HG03066 (cell line): ENCODE measurements around the gene HDAC11.
"Not testable (repeated sequence)": the region's sequence is repeated elsewhere in the genome, so short reads cannot be mapped to it uniquely, and the experiment has no call there.

Experiments
- ATAC-seq: cut with Tn5 transposase; IDR thresholded peaks from one replicate; pipeline ENCODE4 v1.9.1; 2021; ENCODE audit warnings: low read depth; ENCODE audit not compliant: unreplicated experiment

HDAC11 gene

DNA sequence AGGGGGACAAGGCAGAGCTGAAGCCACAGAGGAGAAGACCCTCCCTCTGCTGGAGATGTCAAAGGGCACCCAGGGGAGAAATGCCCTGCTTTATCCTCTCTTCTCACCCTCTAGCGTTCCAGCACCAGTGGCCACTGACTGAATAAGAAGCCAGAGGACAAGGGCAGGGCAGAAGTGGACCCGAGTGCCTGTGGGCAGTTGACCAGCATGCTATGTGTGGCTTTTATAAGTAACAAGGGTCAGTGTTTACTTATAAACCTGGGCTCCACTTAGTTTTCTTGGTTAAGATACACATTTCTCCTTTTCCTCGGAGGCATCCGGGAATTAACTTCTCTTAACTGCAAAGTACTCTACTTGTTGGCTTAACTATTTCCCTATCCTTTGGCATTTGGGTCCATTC lies 13.3 kb upstream of the HDAC11 start:
- ATAC-seq = no peak

- no peak for ATAC-seq
Measured at GRCh38 chr3:13470894-13471574, 9.1 kb upstream of the HDAC11 start.

GRCh38 chr3:13472286-13472685 lies 7.8 kb upstream of the HDAC11 start:
- ATAC-seq = no peak

DNA sequence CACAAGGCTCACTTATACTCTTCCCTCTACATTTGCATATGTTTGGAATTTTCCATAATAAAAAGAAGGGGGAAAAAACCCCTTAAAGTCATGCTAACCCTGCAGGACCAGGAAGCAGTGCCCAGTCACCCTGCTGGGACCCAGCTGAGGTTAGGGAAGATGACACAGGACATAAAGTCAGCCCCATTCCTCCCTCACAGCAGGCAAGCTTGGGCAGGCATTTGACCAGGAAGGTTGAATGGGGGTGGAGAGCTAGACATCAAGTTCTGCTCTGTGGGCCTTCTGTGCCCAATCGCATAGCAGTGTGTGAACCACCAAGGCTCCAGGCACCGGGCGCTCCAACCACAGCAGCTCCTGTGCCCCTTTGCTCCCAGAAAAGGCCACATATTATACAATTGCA lies 7.1 kb upstream of the HDAC11 start:
- ATAC-seq = no peak

- ATAC-seq = no peak
Measured at GRCh38 chr3:13474021-13474420, 6.1 kb upstream of the HDAC11 start.

DNA sequence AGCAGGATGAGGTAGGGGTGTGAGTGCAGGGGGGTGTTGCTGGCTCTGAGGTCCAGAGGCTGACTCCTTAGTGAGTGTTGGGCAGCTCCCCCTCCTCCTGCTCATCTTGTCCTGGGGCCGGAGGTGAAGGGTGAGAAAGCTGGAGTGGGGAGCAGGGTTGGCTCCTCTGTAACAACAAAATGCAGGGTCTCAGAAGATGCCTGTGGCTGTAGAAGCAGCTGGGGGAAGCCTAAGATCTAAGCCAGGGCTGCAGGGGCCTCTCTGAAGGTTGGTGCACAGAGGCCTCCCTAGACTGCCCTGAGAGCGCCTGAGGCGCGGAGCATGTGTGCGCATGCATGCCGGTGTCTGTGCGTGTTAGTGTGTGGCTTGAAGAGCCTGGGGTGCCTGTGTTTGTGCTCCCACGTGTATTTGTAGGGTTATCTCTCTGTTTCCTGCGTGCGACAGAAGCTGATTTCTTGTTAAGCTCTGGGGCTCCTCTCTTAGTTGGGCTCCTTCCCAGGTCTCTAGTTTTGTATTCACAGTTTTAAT lies 5.3 kb upstream of the HDAC11 start:
- no peak for ATAC-seq

GRCh38 chr3:13475871-13476590 lies 4.1 kb upstream of the HDAC11 start:
- no peak for ATAC-seq

- no peak for ATAC-seq
Measured at GRCh38 chr3:13477943-13478342, 2.2 kb upstream of the HDAC11 start.

DNA sequence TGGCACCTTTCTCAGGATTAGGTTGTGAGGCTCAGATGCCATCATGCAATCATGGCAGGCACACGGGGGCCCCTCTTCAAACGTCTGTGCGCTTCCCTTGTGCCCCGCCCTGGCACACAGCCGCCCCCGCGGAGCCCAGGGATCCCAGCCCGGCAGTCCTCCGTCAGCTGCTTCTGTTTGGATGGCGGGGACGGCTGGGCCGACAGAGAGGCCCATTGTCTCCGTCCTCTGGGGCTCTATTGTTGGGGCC lies 849 bp upstream of the HDAC11 start:
- no peak for ATAC-seq

GRCh38 chr3:13480340-13481318 lies 523 bp downstream of the HDAC11 start:
- ATAC-seq = peak; percentile 16

DNA sequence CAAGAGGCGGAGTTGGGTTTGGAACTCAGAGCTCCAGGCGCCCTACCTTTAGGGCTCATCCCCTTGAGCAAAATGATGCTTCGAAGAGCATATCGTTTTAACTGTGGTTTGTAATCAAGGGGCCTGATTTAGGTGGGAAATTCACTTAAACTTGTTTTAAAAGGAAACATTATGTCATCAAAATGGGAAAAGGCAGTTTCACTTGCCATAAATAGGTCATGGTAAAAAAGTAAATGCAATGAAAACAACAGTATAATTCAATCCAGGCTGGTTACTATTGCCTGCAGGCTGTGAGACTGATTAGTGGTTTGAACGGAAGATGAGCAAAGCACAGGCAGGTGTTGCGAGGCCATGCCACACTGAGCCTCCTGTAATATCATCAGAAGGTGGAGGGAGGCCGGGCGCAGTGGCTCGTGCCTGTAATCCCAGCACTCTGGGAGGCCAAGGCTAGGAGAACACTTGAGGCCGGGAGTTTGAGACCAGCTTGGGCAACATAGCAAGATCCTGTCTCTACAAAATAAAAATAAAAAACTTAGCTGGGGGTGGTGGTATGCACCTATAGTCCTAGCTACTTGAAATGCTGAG lies 2.1 kb downstream of the HDAC11 start:
- no peak for ATAC-seq

DNA sequence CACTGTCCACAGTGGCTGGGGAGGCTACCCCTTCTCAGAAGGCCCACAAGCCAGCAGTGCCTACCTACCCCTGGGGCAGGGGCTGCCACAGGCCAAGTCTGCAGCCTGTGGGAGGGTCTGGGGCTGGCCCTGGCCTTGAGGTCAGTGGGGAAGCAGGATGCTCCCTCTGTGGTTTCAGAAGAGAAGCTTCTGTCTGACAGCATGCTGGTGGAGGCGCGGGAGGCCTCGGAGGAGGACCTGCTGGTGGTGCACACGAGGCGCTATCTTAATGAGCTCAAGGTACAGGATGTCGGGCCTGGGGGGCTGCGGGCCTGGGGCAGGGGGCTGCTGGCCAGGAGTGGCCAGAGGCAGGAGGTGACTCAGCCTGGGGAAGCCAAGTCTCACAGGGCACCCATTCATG lies 3.2 kb downstream of the HDAC11 start:
- no peak for ATAC-seq

GRCh38 chr3:13483988-13484695 lies 4.0 kb downstream of the HDAC11 start:
- no peak for ATAC-seq

DNA sequence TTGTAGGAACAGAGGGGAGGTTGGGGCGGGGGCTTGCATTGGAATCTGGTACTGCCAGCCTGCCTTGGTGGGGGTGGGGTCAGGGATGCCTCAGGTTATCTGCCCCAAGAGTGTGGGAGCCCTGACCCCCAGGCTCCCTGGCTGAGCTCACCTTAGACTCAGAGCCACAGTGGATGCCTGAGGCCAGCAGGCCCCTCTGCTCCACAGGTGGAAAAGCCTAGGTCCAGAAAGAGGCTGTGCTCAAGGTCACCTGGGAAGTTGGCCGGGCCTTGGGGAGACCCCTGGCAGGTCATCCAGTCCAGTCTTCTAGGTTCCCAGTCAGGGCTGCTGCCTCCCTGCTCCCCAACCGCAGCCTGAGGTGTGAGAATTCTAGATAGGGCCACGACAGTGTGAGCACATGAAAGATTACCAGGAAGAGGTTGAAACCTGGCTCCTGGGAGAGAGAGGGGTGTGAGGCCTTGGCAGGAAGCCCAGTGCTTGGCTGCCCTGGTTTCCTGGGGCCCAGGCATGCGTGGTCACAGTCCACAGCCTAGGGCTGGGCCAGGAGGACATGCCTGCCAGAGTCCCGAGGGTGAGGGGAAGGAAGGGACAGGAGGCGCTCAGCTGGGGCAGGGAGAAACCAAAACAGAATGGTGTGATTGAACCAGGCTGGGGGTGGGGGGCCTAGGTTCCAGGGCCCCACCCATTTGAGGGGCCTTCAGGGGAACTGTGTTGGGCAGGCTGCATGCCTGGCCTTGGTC lies 4.9 kb downstream of the HDAC11 start:
- ATAC-seq = no peak

DNA sequence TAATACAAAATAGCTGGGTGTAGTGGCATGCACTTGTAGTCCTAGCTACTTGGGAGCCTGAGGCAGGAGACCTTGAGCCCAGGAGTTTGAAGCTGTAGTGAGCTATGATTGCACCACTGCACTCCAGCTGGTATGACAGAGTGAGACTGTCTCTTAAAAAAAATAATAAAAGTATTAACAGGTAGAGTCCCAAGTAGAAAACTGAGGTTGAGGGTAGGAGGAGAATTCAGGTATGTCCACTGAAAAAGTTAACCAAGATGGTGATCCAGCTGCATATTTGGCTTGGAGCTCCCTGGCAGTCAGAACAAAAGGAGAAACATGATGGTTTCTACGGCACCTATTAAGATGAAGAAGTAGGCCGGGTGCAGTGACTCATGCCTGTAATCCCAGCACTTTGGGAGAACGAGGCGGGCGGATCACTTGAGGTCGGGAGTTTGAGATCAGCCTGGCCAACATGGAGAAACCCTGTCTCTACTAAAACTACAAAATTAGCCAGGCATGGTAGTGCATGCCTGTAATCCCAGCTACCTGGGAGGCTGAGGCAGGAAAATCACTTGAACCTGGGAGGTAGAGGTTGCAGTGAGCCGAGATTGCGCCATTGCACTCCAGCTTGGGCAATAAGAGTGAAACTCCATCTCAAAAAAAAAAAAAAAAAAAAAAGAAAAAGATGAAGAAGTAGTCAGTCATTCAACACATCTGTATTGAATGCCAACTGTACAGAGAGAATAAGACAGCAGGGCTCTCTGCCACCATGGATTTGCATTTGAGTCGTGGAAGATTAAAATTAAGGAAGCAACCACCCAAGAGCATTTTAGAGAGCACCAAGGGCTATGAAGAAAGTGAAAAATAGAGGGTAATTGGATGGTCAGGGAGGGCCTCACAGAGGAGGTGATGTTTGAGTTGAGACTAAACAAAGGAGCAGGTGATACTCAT lies 5.8 kb downstream of the HDAC11 start:
- not testable (repeated sequence) for ATAC-seq

DNA sequence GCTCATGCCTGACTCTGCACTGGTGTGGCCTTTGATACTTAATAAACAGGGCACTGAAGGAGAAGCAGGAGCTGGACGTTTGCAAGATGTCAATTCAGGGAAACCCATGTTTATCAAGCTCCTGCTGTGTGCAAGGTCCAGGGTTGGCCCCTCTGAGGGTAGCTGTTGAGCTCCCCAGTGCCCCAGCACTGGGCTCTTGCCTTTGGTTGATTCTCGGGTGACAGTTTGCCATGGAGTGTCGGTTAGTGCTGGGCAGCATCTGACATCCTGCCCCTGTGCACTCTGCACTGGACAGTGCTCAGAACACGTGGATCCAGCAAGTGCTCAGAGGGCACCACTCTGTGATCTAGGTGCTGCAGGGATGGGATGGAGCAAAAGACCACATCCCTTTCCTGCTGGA lies 7.3 kb downstream of the HDAC11 start:
- ATAC-seq = no peak

DNA sequence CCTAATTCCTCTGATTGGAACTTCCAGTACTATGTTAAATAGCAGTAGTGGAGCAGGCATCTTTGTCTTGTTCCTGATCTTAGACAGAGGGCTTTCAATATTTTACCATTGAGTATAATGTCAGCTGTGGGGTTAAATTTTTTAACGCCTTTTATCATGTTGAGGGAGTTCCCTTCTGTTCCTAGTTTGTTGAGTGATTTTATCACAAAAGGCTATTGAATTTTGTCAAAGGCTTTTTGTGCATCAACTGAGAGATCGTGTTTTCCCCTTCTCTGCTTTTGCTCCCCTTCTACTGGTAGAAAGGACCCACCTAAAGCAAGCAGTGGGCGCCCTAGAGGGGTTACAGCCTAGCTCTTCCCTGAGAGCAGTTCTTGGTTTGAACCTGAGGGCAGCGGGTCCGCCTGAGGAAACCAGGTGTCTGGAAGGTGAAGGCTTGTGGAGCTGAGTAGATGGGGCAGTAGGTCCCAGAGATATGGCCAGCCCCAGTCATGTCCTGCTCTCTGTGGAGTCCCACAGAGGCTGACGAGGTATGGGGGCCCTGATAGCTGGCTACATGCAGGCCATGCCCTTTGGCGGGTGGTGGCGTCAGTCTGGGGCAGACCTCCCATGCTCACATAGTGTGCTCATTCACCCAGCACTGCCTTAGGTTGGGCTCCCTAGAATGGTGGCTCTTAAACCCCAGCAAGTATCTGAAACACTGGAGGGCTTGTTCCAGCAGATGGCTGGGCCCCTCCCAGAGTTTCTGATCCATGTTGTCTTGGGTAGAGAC lies 11.3 kb downstream of the HDAC11 start:
- ATAC-seq = no peak

GRCh38 chr3:13492048-13492447 lies 11.9 kb downstream of the HDAC11 start:
- ATAC-seq = no peak
